Progenitor cell of endocrine pancreas (in vitro differentiated cells): ENCODE data around the gene HBG2. TPM values are rescaled to one million over a fixed set of nuclear protein-coding genes. Genes with fewer than 3 reads are reported as not detected.

Source experiments
- DNase-seq: peaks from one replicate; pipeline ENCODE4 v3.0.0; 2021; ENCODE audit warnings: low spot score; ENCODE audit not compliant: unreplicated experiment
- H3K27ac Mint-ChIP-seq: 2 replicates; pipeline ENCODE4 v1.8.0; 2021; ENCODE audit warnings: mild to moderate bottlenecking, moderate library complexity, mixed read lengths
- H3K27me3 Mint-ChIP-seq: 2 replicates; pipeline ENCODE4 v1.8.0; 2021; ENCODE audit warnings: mixed read lengths
- H3K36me3 Mint-ChIP-seq: 2 replicates; pipeline ENCODE4 v1.8.0; 2022; ENCODE audit warnings: mixed read lengths; ENCODE audit not compliant: insufficient read depth
- H3K4me1 Mint-ChIP-seq: 2 replicates; pipeline ENCODE4 v1.8.0; 2021; ENCODE audit warnings: low read depth, mixed read lengths
- H3K4me3 Mint-ChIP-seq: 2 replicates; pipeline ENCODE4 v1.8.0; 2021; ENCODE audit warnings: low read depth, mild to moderate bottlenecking, moderate library complexity, mixed read lengths
- H3K9me3 Mint-ChIP-seq: 2 replicates; pipeline ENCODE4 v1.8.0; 2021; ENCODE audit warnings: low read depth, mixed read lengths
- CTCF ChIP-seq: fragments of 200-600 bp; sonication (generic); IDR thresholded peaks from one replicate; pipeline ENCODE4 v1.5.0; 2021; ENCODE audit warnings: antibody characterized with exemption, mild to moderate bottlenecking; ENCODE audit not compliant: unreplicated experiment
- total RNA-seq: library from RNA; stranded (reverse); gene quantifications from 2 replicates; pipeline ENCODE4 v1.2.1, GENCODE V29; 2021

Gene HBG2
- total RNA-seq, 1 donor from 2014 or later, result not detected

- DNase-seq, result no peak
- Mint-ChIP-seq H3K27ac (no peak overlapping the region), H3K36me3 (no peaks in the 10 kb centered on the region), H3K27me3 (no peaks in the 10 kb centered on the region), H3K4me1 (no peaks in the 10 kb centered on the region), H3K9me3 (peaks cover 3% of the 10 kb centered on the region), H3K4me3 (no peak overlapping the region)
- no peak for TF ChIP-seq CTCF
These were observed 35.1 kb upstream of the HBG2 start for GRCh38 chr11:5289696-5290095.

- H3K9me3 Mint-ChIP-seq, result peaks cover 3% of the 10 kb centered on the region
- H3K4me1 Mint-ChIP-seq, result no peaks in the 10 kb centered on the region
- no peak for TF ChIP-seq CTCF
- H3K36me3 Mint-ChIP-seq, result no peaks in the 10 kb centered on the region
- no peaks in the 10 kb centered on the region for H3K27me3 Mint-ChIP-seq
- DNase-seq, result no peak
- no peak overlapping the region for H3K27ac Mint-ChIP-seq
- H3K4me3 Mint-ChIP-seq, result no peak overlapping the region
These were observed 34.4 kb upstream of the HBG2 start for GRCh38 chr11:5288906-5289550.

DNA sequence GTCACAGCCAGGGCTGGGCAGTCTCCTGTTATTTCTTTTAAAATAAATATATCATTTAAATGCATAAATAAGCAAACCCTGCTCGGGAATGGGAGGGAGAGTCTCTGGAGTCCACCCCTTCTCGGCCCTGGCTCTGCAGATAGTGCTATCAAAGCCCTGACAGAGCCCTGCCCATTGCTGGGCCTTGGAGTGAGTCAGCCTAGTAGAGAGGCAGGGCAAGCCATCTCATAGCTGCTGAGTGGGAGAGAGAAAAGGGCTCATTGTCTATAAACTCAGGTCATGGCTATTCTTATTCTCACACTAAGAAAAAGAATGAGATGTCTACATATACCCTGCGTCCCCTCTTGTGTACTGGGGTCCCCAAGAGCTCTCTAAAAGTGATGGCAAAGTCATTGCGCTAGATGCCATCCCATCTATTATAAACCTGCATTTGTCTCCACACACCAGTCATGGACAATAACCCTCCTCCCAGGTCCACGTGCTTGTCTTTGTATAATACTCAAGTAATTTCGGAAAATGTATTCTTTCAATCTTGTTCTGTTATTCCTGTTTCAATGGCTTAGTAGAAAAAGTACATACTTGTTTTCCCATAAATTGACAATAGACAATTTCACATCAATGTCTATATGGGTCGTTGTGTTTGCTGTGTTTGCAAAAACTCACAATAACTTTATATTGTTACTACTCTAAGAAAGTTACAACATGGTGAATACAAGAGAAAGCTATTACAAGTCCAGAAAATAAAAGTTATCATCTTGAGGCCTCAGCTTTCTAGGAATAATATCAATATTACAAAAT, 33.7 kb upstream of the HBG2 start:
- Mint-ChIP-seq H3K9me3 (peaks cover 2% of the 10 kb centered on the region), H3K4me1 (no peaks in the 10 kb centered on the region), H3K4me3 (no peak overlapping the region), H3K27ac (no peak overlapping the region), H3K36me3 (no peaks in the 10 kb centered on the region), H3K27me3 (no peaks in the 10 kb centered on the region)
- no peak for DNase-seq
- no peak for TF ChIP-seq CTCF

DNA sequence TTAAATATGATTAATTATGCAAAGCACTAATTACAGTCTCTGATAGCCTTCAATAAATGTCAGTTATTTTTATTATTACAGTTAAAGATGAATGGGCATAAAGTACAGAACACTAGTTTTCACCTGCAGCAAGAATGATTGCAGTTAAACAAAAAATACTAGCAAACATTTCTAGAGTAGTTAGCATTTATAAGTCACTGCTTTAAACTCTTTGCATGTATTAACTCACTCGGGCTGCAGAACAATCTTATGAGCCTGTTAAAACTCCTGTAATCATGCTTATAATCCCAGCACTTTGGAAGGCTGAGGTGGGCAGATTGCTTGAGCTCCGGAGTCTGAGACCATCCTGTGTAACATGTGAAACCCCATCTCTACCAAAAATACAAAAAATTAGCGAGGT, 32.3 kb upstream of the HBG2 start:
- Mint-ChIP-seq H3K27ac (no peak overlapping the region), H3K4me1 (no peaks in the 10 kb centered on the region), H3K4me3 (no peak overlapping the region), H3K9me3 (no peaks in the 10 kb centered on the region), H3K36me3 (no peaks in the 10 kb centered on the region), H3K27me3 (no peaks in the 10 kb centered on the region)
- no peak for TF ChIP-seq CTCF
- no peak for DNase-seq

DNA sequence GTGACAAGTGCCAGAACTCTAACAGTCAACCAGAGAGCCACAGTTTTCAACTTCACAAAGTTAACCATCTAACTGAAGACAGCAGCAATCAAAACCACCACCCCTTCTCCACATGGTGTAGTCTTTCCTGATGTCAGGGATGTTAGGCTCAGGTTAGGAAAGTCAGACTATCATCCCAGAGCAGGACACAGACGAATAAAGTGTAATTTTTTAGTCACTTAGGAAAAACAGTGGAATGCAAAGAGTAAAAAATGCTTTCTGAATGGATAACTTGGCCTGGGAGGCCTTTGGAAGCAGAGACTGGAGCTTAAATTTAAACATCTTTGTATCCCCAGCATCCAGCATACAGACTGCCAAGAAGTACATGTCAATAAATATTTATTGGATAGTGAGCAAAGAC, 31.8 kb upstream of the HBG2 start:
- no peak for TF ChIP-seq CTCF

More for the DNA sequence above, 31.8 kb upstream of the HBG2 start:
- Mint-ChIP-seq H3K27me3 (no peaks in the 10 kb centered on the region), H3K4me3 (no peak overlapping the region), H3K36me3 (no peaks in the 10 kb centered on the region), H3K27ac (no peak overlapping the region), H3K4me1 (no peaks in the 10 kb centered on the region), H3K9me3 (no peaks in the 10 kb centered on the region)
- DNase-seq, result no peak
